Kidney glomerular epithelial cell (primary cell): ENCODE results near the gene RRP1B.
"Not testable (repeated sequence)": the region's sequence is repeated elsewhere in the genome, so short reads cannot be mapped to it uniquely, and the experiment has no call there.

Experiments used
- DNase-seq: peaks from one replicate; lab custom pipeline; 2025; lab: John Stamatoyannopoulos, UW

RRP1B gene

GRCh38 chr21:43697758-43698643, 38.6 kb downstream of the RRP1B start:
- no peak for DNase-seq

- DNase-seq = not testable (repeated sequence)
Measured at GRCh38 chr21:43699492-43699777, 40.1 kb downstream of the RRP1B start.

- DNase-seq = no peak
Measured at GRCh38 chr21:43699933-43700599, 40.7 kb downstream of the RRP1B start.

- DNase-seq = no peak
Measured at GRCh38 chr21:43701936-43702784, 42.8 kb downstream of the RRP1B start.

- DNase-seq = no peak
Measured at GRCh38 chr21:43702785-43703034, 43.4 kb downstream of the RRP1B start.

- no peak for DNase-seq
Measured at GRCh38 chr21:43703035-43703880, 43.9 kb downstream of the RRP1B start.

- no peak for DNase-seq
Measured at GRCh38 chr21:43707462-43707861, 48.1 kb downstream of the RRP1B start.

GRCh38 chr21:43708745-43709381, 49.5 kb downstream of the RRP1B start:
- DNase-seq = no peak

- peak; percentile 100 for DNase-seq
Measured at GRCh38 chr21:43712268-43712942, 53.0 kb downstream of the RRP1B start.

GRCh38 chr21:43713123-43713522, 53.8 kb downstream of the RRP1B start:
- DNase-seq = not testable (repeated sequence)

GRCh38 chr21:43716376-43717165, 57.2 kb downstream of the RRP1B start:
- no peak for DNase-seq

- no peak for DNase-seq
Measured at GRCh38 chr21:43717166-43717853, 58.0 kb downstream of the RRP1B start.

- no peak for DNase-seq
Measured at GRCh38 chr21:43717967-43718871, 58.9 kb downstream of the RRP1B start.

GRCh38 chr21:43718872-43719747, 59.8 kb downstream of the RRP1B start, which contains the start of gene PDXK:
TSS of gene PDXK (plus strand) at chr21:43719129. CDS start at chr21:43719295, 166 bp downstream.
- DNase-seq = peak; percentile 67

GRCh38 chr21:43719748-43720538, 60.6 kb downstream of the RRP1B start:
- DNase-seq = no peak

GRCh38 chr21:43720539-43721166, 61.3 kb downstream of the RRP1B start:
- no peak for DNase-seq
